GM21423 (cell line): Measurements from ENCODE around the gene DISP3.

Source experiments
- ATAC-seq: cut with Tn5 transposase; IDR thresholded peaks from one replicate; pipeline ENCODE4 v1.9.1; 2021; ENCODE audit warnings: mild to moderate bottlenecking, moderate library complexity; ENCODE audit not compliant: unreplicated experiment

The DISP3 gene

DNA sequence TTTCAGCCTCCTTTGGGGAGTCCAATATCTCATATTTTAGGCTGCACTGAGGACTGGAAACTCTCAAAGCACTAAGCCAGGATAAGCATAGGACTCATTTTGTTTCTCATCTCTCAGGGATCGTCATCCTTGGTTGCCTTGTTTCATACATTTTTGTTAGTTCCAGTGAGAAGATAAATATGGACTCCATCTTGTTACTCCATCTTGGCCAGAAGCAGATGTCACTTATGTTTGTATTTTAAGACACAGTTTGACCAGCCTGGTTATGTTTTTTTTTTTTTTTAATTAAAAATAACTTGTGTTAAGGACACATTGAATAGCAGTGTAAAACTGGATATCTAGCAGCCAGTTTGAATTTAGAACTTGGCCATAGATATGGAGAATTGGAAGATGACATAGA lies 34.7 kb downstream of the DISP3 start:
- no peak for ATAC-seq

DNA sequence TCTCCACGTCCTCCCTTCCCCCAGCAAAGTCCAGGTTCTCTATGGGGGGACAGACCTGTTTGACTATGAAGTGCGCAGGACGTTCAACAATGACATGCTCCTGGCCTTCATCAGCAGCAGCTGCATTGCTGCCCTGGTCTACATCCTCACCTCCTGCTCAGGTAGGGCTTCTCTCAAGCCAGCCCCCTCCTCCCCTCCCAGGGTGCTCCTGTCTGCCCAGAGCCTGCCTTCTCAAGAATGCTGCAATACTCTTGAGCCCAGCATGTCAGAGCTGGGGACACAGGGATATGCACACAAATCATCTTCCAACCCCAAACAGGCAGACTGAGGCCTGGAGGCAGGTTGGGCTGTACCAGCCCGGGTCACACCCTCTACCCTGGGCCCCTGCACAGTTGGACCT lies 35.4 kb downstream of the DISP3 start:
- ATAC-seq: no peak

DNA sequence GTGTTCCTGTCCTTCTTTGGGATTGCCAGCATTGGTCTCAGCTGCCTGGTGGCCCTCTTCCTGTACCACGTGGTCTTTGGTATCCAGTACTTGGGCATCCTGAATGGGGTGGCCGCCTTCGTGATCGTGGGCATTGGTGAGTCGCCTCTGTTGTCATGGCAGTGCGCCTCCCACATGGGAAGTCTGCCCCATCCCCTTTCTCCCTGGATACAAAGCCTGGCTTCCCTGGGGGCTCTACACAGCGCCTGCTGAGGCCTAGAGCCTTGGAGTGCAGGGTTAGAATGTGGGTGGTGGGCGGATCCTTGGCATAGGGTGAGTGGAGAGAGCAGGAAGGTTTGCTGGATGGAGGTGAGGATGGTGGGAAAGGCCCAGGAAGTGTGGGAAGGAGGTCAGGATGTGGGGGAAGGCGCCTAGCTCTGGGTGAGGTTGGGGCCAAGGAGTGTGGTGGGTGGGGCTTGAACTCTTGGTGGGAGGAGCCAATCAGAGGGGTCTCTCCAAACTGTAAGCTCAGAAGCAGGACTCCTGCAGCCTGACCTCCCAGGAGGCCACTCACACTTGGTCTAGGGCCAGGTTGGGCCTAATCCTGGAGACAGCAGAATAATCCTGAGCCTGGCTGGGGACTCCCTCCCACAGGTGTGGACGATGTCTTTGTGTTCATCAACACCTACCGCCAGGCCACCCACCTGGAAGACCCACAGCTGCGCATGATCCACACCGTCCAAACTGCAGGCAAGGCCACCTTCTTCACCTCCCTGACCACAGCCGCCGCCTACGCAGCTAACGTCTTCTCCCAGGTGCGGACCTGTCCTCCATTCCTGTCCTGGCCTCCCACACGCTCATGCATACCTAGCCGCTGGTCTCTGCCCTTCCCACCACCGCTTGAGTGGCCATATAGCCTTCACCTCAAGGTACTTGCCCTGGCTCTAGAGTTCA lies 36.7 kb downstream of the DISP3 start:
- ATAC-seq: no peak

DNA sequence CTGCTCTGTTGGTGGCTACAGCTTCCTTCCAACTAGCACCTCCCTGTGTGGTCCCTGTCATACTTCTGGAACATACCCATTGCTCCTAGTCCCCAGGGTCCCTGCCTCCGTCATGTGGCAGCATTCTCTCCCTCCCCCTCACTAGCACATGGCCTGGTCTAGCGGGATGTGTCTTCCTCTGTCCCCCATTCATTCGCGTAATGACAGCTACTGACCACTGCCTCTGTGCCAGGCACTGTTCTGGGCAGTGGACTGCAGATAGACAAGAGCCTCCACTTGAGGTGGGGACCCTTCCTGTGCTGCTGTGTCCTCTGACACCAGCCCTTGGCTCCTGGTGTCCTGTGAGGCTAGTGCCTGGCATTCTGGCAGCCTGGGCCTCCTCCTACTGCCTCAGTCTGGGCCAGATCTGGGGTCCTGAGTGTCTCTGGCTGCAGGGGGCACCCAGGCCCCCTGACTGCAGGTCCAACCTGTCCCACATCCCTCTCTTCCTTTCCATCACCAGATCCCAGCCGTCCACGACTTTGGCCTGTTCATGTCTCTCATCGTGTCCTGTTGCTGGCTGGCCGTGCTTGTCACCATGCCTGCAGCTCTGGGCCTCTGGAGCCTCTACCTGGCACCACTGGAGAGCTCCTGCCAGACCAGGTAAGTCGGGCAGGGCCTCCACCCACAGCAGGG lies 38.1 kb downstream of the DISP3 start:
- ATAC-seq: no peak

DNA sequence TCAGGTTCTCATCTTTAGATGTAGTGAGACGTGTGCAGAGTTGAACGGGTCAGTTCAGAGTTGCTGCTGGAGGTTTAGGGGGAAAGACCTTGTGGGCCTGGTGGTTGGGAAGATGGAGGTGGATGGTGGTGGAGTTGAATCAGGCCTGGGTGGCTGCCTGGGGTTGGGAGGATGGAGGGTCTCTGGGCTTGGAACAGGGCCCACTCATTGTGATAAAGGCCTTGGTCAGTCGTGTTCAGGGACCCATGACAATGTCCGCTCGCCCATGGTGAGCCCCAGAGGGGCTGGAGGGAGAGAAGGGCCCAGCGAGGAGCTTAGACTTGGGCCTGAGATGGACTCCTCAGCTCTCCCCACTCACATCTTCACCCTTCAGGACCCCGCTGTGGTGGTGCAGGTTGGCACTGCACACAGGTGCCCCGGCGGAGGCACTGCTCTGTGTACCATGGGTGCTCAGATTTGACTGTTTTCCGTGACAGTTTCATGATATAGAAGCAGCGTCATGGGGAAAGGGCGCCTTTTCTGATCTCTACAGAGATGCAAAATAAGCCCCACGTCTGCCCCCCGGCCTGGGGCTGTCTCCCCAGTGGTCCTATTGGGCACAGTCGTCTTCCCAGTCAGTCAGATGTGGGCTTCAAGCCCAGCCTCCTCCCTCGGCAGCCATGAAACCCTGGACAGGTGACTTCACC lies 39.2 kb downstream of the DISP3 start:
- no peak for ATAC-seq

DNA sequence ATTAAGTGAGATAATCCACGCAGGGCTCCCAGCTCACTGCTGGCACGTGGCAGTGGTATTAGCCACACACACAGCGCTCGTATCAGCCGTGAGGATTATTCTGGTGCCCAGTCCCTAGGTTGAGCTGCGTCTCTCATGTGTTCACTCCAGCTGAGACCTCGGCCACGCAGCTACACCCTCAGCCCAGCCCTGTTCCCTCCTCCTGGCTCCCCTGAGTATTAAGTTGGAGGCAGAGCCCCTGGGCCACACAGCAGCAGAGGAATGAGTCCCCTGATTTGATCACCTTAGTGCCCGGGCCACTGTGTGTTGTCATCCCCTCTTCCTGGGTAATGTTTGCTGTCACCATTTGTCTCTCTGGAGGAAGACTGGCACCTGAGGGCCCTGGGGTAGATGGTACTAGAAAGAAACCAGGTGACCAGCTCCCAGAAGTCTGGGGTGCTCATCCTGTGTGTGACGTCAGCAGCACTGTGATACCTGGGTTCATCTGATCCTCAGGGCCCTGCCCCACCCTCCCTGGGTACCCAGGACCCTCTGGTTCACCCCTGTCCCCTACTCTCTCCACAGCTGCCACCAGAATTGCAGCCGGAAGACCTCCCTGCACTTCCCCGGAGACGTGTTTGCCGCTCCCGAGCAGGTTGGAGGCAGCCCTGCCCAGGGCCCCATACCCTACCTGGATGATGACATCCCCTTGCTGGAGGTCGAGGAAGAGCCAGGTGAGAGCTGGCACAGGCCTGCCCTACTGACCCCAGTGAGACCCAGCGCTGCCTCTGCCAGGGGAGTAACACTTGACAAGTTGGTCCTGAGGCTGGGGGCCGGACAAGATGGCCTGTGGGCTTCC lies 40.1 kb downstream of the DISP3 start:
- ATAC-seq: no peak

DNA sequence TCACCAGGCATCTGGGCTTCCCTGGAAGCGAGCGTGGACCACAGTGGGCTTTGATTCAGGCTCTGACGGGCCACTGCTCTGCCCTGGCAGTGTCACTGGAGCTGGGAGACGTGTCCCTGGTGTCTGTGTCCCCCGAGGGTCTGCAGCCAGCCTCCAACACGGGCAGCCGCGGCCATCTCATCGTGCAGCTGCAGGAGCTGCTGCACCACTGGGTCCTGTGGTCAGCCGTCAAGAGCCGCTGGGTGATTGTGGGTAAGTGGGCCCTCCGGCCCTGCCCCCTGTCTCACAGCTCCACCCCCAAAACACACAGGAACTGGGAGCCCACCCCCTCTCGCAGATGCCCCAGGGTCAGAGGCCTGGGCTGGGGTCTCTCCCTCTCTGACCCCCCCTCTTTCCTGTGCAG lies 40.7 kb downstream of the DISP3 start:
- ATAC-seq: no peak

DNA sequence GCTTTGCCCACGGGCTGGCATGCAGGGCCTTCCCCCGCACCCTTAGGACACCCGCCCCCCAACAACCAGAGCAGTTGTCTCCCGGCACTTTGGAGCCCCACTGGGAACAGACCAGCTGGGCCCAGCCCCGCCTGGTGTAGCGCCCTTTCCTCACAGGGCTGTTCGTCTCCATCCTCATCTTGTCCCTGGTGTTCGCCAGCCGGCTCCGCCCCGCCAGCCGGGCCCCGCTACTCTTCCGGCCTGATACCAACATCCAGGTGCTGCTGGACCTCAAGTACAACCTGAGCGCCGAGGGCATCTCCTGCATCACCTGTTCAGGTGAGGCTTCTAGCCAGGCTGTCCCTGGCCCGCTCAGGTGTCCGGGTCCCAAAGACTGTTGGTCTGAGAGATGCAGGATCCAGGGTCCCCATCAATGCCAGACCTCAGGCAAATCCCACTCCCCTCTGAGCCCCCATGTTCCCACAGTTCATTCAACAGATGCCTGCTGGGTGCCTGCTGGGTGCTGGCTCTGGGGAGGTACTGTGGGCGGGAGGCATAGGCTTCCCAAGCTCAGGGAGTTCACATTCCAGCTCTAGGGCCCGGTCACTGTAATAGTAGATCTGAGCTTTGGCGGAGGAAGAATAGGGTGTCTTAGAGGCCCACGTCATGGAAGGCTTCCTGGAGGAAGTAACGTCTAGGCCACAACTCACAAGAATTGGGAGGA lies 41.7 kb downstream of the DISP3 start:
- ATAC-seq: no peak

DNA sequence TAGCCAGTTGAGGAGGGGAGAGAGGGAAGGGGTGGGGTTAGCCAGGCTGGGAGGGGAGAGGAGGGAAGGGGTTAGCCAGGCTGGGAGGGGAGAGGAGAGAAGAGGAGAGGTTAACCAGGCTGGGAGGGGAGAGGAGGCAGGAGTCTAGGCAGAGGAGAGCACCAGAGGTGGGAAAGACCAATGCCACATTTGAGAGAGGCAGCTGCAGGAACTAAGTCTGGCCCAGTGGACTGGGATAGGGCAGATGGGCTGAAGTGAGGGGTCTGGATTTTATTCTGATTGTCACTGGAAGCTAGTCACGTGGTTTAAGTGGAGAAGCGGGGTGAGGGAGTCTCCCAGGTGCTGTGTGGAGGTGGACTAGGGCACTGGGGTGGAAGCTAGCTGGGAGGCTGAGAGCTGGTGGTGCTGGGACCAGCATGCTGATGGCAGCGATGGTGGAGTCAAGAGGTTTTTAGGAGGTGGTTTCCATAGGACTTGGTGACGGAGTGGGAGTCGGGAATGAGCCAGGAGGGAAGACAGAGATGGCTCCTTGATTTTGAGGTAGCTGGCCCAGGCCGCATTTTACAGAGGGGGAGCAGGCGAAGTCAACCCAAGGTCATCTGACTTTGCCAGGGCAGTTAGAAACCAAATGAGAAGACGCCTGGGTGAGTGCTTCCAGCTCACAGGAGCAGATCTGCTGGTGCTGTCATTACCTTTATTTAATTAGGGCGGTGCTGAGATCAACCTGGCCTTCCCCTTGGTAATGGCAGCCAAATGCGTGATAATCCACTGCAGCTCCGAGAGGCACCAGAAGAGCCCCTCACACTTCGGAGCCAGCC lies 42.8 kb downstream of the DISP3 start:
- ATAC-seq: no peak

DNA sequence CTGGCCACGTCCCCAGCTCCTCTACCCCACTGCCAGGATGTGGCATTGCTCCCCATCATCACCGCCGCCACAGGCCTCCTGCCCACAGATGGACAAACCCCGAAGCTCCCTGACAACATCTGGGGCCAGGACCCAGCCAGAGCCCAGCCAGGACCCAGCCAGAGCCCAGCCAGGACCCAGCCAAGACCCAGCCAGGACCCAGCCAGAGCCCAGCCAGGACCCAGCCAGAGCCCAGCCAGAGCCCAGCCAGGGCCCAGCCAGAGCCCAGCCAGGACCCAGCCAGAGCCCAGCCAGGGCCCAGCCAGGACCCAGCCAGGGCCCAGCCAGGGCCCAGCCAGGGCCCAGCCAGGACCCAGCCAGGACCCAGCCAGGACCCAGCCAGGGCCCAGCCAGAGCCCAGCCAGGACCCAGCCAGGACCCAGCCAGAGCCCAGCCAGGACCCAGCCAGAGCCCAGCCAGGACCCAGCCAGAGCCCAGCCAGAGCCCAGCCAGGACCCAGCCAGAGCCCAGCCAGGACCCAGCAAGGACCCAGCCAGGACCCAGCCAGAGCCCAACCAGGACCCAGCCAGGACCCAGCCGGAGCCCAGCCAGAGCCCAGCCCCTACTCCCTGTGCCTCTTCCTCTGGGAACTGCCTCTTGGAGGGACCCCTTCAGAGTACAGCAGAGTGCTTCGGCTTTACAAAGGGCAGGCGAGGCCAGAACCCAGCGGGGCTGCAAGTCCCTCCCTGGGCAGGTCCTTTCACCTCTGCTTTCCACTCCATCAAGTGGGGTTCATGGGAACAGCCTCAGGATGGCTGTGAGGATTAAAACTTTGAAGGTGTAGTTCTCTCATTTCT lies 43.7 kb downstream of the DISP3 start:
- ATAC-seq: no peak

DNA sequence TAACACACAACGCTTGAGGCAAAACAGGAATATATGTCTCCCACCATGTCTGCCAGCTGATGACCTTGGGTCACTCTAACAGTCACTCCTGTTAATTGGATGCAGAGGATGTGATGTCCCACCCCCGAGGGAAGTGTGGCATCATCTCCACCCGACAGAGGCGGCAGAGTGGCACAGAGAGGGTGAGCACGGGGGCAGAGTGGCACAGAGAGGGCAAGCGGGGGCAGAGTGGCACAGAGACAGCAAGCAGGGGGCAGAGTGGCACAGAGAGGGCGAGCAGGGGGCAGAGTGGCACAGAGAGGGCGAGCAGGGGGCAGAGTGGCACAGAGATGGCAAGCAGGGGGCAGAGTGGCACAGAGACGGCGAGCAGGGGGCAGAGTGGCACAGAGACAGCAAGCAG lies 44.3 kb downstream of the DISP3 start:
- ATAC-seq: no peak

DNA sequence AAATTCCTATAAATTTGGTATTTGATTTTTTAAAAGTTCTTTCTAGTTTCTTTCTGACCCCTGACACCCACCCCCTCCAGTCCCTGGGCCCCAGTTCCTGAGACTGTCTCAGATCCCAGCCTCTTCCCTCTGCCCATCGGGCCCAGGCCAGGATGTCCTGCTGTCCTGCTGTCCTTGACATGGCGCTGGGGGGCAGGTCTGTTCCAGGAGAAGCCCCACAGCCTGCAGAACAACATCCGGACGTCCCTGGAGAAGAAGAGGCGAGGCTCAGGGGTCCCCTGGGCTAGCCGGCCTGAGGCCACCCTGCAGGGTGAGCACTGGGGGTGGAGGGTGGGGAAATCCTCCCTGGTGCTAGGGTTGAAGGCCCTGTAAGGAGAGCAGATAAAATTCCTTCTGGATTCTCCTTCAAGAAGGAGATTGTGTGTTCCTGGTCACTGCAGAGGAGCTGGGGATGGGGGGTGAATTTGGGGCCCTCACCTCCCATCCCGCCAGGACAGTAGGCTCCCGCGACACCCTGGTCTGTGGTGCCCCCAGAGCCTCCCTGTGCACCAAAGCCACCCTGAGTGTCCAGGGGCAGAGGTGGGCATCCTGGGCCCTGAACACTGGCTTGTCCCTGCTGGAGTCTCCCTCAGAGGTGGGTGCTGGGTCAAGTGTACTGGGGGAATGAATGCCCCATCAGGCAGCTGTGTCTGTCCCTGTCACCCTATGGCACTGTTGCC lies 45.0 kb downstream of the DISP3 start:
- no peak for ATAC-seq

DNA sequence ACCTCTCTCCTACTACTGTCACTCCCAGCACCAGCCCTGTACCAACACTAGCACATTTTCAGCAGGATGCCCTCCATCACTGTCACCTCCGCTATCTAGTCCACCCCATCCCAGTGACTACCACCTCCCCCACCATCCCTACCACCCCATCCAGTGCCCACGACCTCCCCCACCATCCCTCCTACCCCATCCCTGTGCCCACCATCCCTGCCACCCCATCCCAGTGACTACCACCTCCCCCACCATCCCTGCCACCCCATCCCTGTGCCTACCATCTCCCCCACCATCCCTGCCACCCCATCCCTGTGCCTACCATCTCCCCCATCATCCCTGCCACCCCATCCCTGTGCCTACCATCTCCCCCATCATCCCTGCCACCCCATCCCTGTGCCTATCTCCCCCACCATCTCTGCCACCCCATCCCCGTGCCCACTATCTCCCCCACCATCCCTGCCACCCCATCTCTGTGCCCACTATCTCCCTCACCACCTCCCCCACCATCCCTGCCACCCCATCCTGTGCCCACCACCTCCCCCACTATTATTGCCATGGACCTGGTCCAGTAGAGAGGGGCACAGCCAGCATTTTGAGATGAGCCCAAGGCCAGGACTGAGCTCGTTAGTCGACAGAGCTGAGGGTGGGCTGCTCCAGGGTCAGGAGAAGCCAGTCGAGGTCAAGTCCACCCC lies 45.7 kb downstream of the DISP3 start:
- no peak for ATAC-seq

DNA sequence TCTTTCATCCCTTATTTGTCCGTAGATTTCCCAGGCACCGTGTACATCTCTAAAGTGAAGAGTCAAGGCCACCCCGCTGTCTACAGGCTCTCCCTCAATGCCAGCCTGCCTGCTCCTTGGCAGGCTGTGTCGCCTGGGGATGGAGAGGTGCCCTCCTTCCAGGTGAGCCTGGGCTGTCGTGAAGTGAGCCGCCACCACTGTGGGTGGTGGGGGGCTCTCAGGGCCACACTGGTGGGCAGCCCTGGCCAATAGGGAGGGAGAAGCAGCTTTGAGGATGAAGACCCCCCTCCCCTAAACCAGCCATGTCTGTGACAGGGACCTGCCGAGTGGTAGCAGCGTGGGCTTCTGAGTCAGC lies 46.2 kb downstream of the DISP3 start:
- ATAC-seq: no peak

DNA sequence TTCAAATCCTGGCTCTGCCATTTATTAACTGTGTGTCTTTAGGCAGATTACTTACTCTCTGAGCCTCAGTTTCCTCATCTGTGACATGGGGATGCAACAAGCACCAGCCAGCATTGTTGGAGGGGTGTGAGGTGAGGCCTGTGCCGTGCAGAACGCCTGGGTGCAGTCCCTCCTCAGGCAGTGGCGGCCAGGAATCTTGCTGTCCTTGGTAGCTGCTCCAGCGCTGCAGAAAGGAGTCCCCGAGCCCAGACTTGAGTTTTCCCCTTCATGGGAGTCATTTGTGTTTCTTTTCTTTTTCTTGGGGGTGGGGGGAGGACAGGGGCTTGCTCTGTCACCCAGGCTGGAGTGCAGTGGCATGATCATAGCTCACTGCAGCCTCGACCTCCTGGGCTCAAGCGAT lies 46.6 kb downstream of the DISP3 start:
- ATAC-seq: no peak

DNA sequence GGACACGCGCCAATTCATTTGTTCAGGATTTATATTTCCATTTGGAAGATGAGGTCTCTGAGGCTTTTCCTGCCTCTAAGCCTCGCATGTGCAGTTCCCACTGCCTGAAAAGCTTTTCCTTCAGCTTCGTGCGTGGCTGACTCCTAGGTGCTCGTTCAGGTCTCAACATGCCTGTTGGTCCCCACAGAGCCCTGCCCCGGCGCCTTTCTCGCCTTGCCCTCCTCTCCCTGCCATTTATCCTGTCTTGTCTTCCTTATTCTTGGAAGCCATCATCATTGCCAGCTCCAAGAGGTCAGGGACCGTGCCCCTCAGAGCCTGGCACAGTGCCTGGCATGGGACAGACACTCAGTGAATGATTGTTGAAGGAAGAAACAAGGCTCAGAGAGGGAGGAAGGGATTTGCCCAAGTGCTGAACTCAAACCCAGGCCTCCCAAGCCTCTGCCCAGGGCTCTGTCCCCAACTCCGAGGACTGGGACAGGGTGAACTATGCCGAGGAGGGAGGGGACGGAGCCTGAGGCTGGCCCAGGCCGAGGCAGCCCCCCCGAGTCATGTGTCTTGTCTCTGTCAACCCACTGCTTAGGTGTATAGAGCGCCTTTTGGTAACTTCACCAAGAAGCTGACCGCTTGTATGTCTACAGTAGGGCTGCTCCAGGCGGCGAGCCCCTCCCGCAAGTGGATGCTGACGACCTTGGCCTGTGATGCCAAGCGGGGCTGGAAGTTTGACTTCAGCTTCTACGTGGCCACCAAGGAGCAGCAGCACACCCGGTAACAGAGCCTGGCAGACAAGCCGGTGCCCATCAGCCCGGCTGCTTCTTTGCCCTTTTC lies 47.3 kb downstream of the DISP3 start:
- ATAC-seq: no peak
